GM18502 (cell line): ENCODE results near the gene PLXNC1.
A peak's percentile ranks its signal among the peaks of the same experiment; 100 is the strongest.

Experiments
- ATAC-seq: cut with Tn5 transposase; IDR thresholded peaks from one replicate; pipeline ENCODE4 v1.9.1; 2021; ENCODE audit warnings: mild to moderate bottlenecking; ENCODE audit not compliant: unreplicated experiment, poor library complexity

Gene PLXNC1

GRCh38 chr12:94200069-94200468, 51.7 kb downstream of the PLXNC1 start:
- no peak for ATAC-seq

GRCh38 chr12:94200695-94201094, 52.3 kb downstream of the PLXNC1 start:
- no peak for ATAC-seq

GRCh38 chr12:94202245-94203180, 54.1 kb downstream of the PLXNC1 start:
- ATAC-seq = no peak

- no peak for ATAC-seq
Measured at GRCh38 chr12:94203181-94203546, 54.8 kb downstream of the PLXNC1 start.

GRCh38 chr12:94203796-94204195, 55.4 kb downstream of the PLXNC1 start:
- ATAC-seq = no peak

GRCh38 chr12:94204499-94205247, 56.3 kb downstream of the PLXNC1 start:
- ATAC-seq = no peak

- ATAC-seq = no peak
Measured at GRCh38 chr12:94205822-94206221, 57.4 kb downstream of the PLXNC1 start.

GRCh38 chr12:94206886-94207285, 58.5 kb downstream of the PLXNC1 start:
- no peak for ATAC-seq

- ATAC-seq = no peak
Measured at GRCh38 chr12:94207467-94207848, 59.1 kb downstream of the PLXNC1 start.

GRCh38 chr12:94207849-94208621, 59.7 kb downstream of the PLXNC1 start:
- peak; percentile 80 for ATAC-seq

- peak; percentile 54 for ATAC-seq
Measured at GRCh38 chr12:94208622-94208966, 60.2 kb downstream of the PLXNC1 start.

- ATAC-seq = no peak
Measured at GRCh38 chr12:94209240-94209639, 60.9 kb downstream of the PLXNC1 start.

GRCh38 chr12:94211021-94211420, 62.6 kb downstream of the PLXNC1 start:
- no peak for ATAC-seq

GRCh38 chr12:94218233-94218632, 69.9 kb downstream of the PLXNC1 start:
- no peak for ATAC-seq

GRCh38 chr12:94219622-94220302, 71.4 kb downstream of the PLXNC1 start:
- ATAC-seq = no peak

- no peak for ATAC-seq
Measured at GRCh38 chr12:94220804-94221203, 72.4 kb downstream of the PLXNC1 start.

- peak; percentile 71 for ATAC-seq
Measured at GRCh38 chr12:94222351-94223084, 74.1 kb downstream of the PLXNC1 start.

GRCh38 chr12:94223842-94224241, 75.5 kb downstream of the PLXNC1 start:
- ATAC-seq = no peak

GRCh38 chr12:94225506-94225905, 77.1 kb downstream of the PLXNC1 start:
- ATAC-seq = no peak
